Measurements from ENCODE around the gene PRPF8.

DNA sequence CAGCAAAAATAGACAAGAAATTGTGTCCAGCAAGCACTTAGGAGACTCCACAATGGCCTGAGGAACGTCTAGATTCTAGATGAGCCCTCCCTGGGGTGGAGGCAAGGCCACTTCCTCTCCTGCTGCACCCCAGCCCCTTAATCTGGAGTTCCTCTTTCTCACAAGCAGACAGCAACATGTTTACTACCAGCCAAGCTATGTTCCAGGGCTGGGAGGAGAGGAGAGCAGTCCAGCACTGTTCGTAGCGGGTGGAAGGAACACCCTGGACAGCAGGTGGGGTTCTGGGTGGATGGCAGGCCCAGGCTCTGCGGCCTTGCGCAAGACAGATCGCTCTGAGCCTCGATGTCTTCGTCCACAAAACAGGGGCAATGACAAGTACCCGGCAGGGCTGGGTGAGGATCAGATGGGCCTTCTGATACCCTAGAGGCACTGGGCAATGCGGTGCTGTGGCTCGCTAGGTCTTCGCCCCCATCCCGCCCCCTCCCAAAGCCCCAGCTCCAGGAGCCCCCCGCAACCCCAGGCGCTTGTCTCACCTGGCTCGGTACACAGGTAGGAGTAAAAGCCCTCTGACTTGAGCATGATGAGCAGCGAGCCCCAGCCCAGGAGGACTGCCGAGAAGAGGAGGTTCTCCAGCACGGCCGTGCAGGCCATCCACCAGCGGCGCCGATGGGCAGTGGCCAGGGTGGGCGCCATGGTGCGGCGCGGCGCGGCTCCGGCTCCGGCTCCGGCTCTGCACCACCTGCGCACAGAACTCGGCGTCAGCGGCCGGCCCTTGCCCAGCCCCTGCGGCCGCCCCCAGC, 57.3 kb downstream of the PRPF8 start:
- TF ChIP-seq, protein P1, sequence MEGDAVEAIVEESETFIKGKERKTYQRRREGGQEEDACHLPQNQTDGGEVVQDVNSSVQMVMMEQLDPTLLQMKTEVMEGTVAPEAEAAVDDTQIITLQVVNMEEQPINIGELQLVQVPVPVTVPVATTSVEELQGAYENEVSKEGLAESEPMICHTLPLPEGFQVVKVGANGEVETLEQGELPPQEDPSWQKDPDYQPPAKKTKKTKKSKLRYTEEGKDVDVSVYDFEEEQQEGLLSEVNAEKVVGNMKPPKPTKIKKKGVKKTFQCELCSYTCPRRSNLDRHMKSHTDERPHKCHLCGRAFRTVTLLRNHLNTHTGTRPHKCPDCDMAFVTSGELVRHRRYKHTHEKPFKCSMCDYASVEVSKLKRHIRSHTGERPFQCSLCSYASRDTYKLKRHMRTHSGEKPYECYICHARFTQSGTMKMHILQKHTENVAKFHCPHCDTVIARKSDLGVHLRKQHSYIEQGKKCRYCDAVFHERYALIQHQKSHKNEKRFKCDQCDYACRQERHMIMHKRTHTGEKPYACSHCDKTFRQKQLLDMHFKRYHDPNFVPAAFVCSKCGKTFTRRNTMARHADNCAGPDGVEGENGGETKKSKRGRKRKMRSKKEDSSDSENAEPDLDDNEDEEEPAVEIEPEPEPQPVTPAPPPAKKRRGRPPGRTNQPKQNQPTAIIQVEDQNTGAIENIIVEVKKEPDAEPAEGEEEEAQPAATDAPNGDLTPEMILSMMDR (IDR thresholded peaks at IDR 0.05; ENCODE audit: low read depth, low read length), result no peak
- TF ChIP-seq EZH2phosphoT487 (IDR thresholded peaks at IDR 0.05; ENCODE audit: low read depth), result no peak

Measured in OCI-LY3 (cell line).